ENCODE data around the gene KIF3C. TPM values are rescaled to one million over a fixed set of nuclear protein-coding genes. Genes with fewer than 3 reads are reported as not detected.

The KIF3C gene
- total RNA-seq, 1 experiment from 2014 or later: 41.4 TPM

- TF ChIP-seq CTCF (conservative IDR thresholded peaks at IDR 0.05): no peak
Measured at GRCh38 chr2:25981596-25982272, 563 bp downstream of the KIF3C start.

More at GRCh38 chr2:25981596-25982272, 563 bp downstream of the KIF3C start:
- Histone ChIP-seq H3K23ac (ENCODE audit: insufficient read length, low read depth, low read length) (no peak overlapping the region), H3K56ac (ENCODE audit: insufficient read length, low read depth, low read length) (no peak overlapping the region), H3T11ph (ENCODE audit: low read length) (no peak overlapping the region), H2AK5ac (ENCODE audit: insufficient read length, low read length) (no peak overlapping the region), H3K4ac (ENCODE audit: low read depth, low read length) (no peak overlapping the region), H2BK20ac (ENCODE audit: low read depth, low read length, poor library complexity, severe bottlenecking) (no peak overlapping the region), H3K14ac (ENCODE audit: insufficient read depth, low read length) (peak overlapping the region; percentile 64), H2BK15ac (ENCODE audit: low read depth, low read length) (no peak overlapping the region), H2BK120ac (ENCODE audit: low read depth, low read length, poor library complexity, severe bottlenecking) (no peak overlapping the region), H2BK5ac (ENCODE audit: insufficient read length, low read length) (no peak overlapping the region), H4K8ac (replicated peaks; ENCODE audit: insufficient read length, low read depth, low read length) (no peak overlapping the region), H3K9ac (ENCODE audit: extremely low read depth, insufficient read length, low read length) (peak overlapping the region; percentile 54), H4K91ac (ENCODE audit: insufficient read length, low read depth, low read length) (no peak overlapping the region), H3K27ac (ENCODE audit: insufficient read length, low read depth, low read length) (no peak overlapping the region), H3K4me1 (ENCODE audit: insufficient read depth, low read length) (peaks cover 6% of the 10 kb centered on the region; the same call in 1 of the 2 replicates), H3K9me3 (ENCODE audit: control insufficient read depth, low read depth, low read length) (no peaks in the 10 kb centered on the region), H3K27me3 (ENCODE audit: insufficient read depth, low read length) (no peaks in the 10 kb centered on the region), H2BK12ac (ENCODE audit: insufficient read length, low read depth, low read length) (no peak overlapping the region), H3K4me2 (ENCODE audit: insufficient read depth, insufficient read length, low read length) (peak overlapping the region; percentile 55), H4K20me1 (ENCODE audit: control insufficient read depth, insufficient read depth, insufficient read length) (no peaks in the 10 kb centered on the region), H3K23me2 (ENCODE audit: insufficient read length, low read depth, low read length, poor library complexity, severe bottlenecking) (peaks cover 15% of the 10 kb centered on the region), H3K18ac (ENCODE audit: insufficient read length, low read depth, low read length) (peak overlapping the region; percentile 35), H3K79me1 (ENCODE audit: insufficient read depth, low read depth, low read length, poor library complexity, severe bottlenecking) (peaks cover 7% of the 10 kb centered on the region), H3K79me2 (ENCODE audit: insufficient read depth, low read length) (no peaks in the 10 kb centered on the region; the same call in 1 of the 2 replicates), H4K5ac (ENCODE audit: insufficient read length, low read depth, low read length) (no peak overlapping the region), H2AFZ (ENCODE audit: low read length) (no peak overlapping the region)
- no CpG with 5 or more reads among the region's 44 CpGs for WGBS (ENCODE audit: extremely low coverage, insufficient read length, low lambda C conversion rate)
- Mint-ChIP-seq H3K36me3 (ENCODE audit: insufficient read depth in 1 of 3, low read depth in 3 of 3) (peaks cover 17 to 41% (median 38%) of the 10 kb centered on the region in 3 experiments), H3K9me3 (no peaks in the 10 kb centered on the region; a peak in 2 of 5 replicates), H3K4me3 (peak overlapping the region; percentile 74 to 85), H3K4me1 (peaks cover 47 to 54% of the 10 kb centered on the region in 2 experiments), H3K27ac (no peak overlapping the region), H3K27me3 (ENCODE audit: low read depth) (no peaks in the 10 kb centered on the region)
- DNase-seq: peak; percentile 45
